Measurements from ENCODE around the gene HSF2. TPM values are rescaled to one million over a fixed set of nuclear protein-coding genes. Genes with fewer than 3 reads are reported as not detected.

HSF2 gene
- total RNA-seq, 1 donor from 2014 or later, result 18.7 TPM

DNA sequence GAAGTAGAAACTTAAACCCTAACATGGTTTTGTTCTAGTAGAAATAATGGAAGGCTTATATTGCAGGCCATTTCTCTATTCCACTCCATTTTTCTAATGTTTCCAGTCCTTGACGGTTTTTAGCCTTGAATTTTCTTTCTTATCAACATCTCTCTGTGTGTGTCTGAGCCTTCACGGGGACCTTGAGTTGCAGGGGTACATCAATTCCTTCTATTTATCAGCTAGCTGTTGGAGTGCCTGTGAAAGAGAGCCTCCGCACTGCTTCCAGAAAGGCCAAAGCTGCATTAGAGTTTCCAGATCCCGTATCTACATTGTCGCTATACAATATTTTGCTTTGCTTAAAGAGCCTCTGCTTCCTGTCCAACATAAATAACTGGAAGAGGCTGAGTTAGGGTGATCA lies 5.4 kb upstream of the HSF2 start:
- no peak for DNase-seq (ENCODE audit: low read depth in 2 of 2)

DNA sequence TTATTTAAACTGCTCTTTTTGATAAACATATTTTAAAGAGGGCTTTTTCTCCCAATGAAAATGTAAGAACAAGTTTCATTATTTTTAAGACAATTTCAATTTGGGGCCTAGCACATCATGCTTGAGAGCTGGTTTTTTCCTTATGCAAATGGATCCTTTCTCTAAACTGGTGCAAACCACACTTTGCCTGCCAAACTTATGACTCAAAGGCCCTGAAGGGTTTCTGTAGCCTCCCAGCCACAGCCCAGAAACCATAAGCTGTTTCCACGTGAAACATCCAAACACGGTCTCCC lies 451 bp upstream of the HSF2 start:
- no peak for DNase-seq (ENCODE audit: low read depth in 2 of 2)

DNA sequence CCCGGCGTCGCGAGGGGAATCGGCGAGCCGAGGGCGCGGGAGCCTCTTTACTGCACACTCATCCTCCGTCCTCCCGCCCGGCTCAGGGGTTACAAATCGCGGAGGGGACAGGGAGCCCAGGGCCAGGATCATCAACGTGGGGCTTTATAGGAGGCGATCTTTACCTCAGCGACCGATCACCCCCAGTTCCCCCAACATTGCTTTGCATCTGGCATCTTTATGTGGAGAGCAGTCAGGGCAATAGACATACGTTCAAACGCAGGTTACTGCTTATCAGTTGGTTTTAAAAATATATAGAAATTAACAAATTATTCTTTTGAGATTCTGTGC lies 634 bp downstream of the HSF2 start:
- no peak for DNase-seq (ENCODE audit: low read depth in 2 of 2)

DNA sequence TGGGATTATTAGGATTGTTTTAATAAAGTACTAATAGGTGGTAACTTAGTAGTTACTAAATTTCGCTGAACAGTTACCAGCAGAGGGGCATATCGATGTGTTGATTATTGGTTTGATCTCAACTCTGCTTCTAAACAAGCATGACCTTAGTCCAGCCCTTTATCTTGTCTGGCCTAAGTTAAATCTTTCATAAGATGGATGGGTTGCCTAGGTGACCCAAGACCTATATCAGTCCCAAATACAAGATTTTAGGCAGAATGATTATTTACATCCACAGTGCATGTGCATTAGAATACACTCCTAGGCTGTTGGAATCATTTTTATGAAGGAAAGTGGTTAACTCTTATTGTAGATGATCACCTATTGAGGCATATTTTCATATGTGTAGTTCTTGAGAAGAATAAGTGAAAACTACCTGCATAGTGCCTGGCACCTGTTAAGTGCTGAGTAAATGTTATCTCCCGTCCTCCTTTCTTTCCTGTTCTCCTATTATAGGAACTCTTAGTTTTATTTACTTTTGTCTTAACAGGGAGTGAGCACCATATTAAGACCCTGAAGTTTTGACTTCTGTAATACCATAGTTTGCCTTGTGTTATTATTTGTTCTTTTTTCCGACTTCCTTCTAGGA lies 1.1 kb downstream of the HSF2 start:
- DNase-seq (ENCODE audit: low read depth in 2 of 2), result no peak

DNA sequence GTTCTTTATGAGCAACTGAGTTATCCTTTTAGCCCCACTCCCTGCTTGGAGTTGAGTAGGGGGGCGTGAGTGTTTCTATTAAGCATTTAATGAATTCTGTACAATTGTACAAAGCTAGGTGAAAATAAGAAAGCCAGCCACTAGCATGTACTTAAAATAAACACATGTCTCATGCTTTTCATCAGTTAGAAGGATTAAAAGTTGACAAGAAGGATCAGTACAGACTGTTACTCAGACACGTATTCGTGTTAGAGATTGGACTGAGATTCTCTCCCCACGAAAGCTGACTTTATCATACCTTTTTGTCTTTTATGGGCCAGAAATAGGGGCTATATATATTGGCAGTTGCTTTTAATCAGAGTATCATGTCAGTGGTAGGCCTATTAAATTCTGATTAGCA lies 1.7 kb downstream of the HSF2 start:
- no peak for DNase-seq (ENCODE audit: low read depth in 2 of 2)

DNA sequence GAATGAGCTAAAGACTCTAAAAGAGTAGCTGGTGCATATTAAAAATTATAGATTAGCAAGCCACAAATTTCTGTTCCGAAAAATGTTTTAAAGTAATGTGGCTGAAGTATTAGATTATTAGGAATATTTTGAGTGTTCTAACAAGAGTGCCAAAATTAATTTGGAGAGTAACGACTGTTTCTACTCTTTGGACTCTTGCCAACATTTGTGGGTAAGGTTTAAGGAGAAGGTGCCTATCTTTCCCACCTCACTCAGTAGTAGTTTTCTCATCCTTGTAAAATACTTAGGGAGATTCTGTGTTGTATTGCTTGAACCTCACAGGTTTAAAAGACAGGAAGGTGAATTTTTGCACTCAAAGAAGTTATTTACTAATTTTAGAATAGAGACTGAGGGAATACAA lies 5.0 kb downstream of the HSF2 start:
- DNase-seq (ENCODE audit: low read depth in 2 of 2), result no peak

DNA sequence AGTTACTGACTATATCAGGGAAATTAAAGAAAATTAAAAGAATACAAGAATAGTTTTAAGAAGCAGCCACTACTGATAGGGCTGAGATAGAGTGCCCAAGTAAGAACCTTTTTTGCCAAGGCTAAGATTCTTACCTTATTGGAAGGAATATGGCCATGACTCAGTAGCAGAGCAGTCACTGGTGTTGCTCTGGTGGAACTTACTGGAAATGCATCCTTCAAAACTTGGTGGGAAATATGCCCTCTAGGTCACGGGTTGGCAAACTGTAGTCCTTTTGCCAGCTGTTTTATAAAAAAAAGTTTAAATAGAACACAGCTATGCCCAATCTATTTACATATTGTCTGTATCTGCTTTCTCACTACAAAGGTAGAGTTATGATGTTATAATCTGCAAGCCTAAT lies 6.0 kb downstream of the HSF2 start:
- DNase-seq (ENCODE audit: low read depth in 2 of 2), result no peak

DNA sequence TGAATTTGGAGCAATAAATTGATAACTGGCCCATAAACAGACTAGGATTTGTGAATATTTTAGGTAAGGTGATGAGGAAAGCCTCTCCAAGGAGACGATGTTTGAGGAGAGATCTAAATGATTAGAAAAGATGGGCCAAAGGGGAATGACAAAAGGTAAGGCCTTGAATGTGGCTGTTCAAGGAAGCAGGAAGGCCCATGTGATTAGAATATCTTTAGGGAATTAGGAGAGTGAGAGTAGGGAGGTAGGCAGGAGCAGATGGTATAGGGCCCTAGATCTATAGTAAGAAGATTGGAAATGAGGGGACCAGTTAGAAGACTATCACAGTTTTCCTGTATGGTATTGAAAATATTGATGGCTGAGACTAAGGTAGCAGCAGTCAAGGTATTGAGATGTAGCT lies 6.7 kb downstream of the HSF2 start:
- no peak for DNase-seq (ENCODE audit: low read depth in 2 of 2)

DNA sequence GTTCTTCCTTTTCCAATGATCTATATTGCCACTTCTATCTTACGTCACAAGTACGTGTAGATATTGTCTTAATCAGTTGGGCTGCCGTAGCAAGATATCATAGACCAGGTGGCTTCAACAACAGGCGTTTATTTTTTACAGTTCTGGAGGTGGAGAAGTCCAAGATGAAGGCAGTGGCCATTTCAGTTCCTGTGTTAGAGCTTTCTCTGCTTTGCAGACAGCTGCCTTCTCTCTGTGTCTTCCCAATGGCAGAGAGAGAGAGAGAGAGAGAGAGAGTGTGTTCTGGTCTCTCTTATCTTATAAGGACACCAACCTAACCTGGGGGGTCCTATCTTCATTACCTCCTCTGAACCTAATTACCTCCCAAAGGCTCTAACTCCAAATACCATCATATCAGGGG lies 8.3 kb downstream of the HSF2 start:
- DNase-seq (ENCODE audit: low read depth in 2 of 2), result no peak

DNA sequence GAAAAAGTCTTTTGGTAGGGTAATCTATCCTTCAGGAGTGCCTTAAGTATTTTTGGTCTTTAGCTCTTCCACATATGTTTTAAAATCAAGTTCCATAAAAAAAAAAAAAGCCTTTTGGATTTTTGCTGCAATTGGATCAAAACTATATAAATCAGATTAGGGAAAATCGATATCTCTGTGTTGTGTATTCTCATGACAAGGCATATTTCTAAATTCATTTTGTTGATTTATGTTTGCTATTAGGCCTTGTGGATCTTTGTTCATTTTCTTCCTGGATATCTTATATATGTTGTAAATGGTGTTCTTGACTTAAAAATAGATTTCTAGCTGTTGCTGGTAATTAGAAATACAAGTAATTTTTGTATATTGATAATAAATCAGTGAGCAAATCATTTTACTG lies 8.8 kb downstream of the HSF2 start:
- no peak for DNase-seq (ENCODE audit: low read depth in 2 of 2)

DNA sequence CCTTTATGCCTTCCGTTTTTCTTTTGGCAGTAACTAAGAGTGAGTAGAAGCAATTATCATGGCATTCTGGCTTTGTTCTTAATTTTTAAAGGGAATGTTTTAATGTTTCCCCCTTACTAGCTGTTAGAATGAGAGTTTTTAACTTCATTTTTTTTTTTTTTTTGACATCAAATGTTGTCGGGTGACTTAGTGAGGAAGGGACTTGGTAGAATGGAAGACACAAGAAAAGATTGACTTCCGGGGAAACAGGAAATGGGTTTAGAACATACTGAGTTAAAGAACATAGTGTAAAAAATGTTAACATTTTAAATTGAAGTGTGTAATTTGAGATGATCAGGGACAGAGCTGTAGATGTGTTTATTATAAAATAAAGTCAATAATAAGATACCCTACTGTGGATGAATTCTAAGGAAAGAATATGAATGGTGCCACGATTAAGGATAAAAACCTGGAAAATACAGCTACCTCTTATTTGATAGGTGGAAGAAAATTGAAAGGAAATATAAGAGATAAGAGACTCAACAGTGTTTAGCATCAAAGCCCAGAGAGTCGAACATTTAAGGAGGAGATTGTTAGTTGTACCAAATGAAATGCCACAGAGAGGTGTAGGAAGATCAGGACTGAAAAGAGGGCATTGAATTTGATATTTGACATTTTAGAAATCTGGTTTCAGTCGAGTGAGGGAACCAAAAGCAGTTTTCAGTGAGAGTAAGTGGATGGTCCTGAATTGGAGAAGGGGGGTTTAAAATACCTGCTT lies 9.4 kb downstream of the HSF2 start:
- no peak for DNase-seq (ENCODE audit: low read depth in 2 of 2)

DNA sequence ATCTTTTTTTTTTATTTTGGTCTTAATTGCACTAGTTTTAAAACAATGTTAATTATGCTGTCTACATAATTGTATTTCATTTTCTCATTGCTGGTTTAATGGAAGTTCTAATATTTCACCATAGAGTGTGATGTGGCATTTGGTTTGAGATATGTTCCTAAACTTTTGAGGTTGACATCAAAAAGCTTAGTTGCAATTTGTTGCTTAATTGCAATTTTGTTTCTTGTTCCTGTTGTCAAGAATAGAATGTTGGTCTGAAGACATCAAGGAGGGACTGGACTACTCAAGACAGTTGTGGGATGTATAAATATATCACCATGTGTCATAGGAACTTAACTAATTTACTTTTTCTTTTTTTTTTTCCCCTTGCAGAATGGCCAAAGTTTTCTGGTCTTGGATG lies 12.5 kb downstream of the HSF2 start:
- DNase-seq (ENCODE audit: low read depth in 2 of 2), result no peak

DNA sequence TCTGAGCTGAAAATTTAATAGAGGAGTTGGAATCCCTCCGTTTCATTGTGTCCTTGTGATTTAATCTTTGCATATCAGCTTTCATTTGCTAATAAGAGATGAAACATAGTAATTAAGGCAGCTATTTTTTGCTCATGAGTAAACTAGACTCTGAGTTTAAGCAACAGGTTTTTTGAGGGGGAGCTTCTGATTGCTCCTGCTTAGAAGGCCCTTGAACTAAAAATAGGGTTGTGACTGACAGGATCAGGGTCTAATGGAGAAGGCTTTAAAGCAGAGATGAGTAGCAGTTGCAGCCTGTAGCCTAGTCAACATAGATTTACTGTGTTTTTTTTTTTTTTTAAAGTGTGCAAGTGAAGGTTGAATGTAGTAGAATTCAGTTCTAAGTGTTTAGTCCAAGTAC lies 17.4 kb downstream of the HSF2 start:
- DNase-seq (ENCODE audit: low read depth in 2 of 2), result no peak

DNA sequence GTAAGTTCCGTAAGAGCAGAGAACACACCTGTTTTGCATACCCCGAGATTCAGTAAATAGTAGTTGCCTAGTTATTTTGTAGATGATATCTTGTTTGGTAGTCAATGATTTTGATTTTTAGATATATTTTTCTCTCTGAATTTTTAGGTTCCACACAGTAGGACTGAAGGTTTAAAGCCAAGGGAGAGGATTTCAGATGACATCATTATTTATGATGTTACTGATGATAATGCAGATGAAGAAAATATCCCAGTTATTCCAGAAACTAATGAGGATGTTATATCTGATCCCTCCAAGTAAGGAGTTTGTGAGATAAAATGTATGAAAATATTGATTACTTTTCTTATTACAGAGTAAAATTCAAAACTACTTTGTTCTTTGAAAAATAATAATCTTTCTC lies 22.6 kb downstream of the HSF2 start:
- DNase-seq (ENCODE audit: low read depth in 2 of 2), result no peak

DNA sequence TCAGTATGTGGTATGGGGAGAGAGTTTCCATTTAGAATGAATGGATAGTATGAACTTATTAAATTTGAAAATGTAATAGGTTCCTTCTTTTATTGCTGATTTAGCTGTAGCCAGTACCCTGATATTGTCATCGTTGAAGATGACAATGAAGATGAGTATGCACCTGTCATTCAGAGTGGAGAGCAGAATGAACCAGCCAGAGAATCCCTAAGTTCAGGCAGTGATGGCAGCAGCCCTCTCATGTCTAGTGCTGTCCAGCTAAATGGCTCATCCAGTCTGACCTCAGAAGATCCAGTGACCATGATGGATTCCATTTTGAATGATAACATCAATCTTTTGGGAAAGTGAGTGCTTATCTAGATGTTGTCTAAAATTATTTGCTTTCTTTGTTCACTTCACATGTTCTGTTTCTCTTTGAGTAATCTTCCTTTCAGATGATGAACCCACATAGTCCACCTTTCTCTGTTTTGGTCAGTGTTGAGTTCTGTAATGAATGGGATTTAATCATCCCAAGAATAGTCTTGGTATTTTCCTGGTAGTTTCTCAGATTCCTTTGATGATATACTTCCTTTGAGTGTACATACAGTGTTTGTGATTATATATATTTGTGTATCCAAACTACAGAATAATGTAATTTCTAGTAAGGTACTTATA lies 23.3 kb downstream of the HSF2 start:
- DNase-seq (ENCODE audit: low read depth in 2 of 2), result no peak

DNA sequence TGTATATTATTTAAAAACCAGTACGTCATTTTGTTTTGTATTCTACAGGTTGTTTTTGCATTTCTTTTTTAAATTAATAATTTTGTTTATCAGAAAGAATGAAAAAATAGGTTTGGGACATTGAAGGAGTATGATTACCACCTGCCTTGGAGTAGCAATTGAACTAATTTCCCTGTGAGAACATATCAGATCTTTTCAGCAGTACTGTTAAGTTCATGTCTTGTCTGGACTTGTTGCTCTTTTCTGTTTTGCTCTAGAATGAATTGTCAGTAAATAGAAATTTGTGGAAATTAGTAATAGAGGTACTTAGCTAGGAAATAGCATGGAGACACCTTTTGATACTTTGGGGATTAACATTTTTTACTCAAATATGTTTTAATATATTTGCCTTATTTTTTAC lies 24.3 kb downstream of the HSF2 start:
- no peak for DNase-seq (ENCODE audit: low read depth in 2 of 2)

DNA sequence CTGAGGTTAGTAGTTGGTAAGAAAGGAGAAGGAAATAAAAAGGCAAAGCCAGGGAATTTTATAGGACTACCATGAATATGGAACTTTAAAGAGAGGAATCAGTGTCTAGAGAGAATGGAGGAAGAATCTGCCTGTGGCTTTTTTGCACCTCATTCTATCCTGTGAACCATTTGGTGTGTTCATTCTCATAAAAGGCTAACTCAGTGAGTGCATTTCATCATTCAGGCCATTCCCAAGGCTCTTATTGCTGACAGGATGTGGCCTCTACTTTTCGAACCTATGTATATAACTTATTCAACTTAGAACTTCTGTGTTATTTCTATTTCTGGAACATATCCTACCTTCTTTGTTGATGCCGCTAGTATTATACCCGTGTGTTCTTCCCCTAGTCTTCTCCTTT lies 27.1 kb downstream of the HSF2 start:
- no peak for DNase-seq (ENCODE audit: low read depth in 2 of 2)

DNA sequence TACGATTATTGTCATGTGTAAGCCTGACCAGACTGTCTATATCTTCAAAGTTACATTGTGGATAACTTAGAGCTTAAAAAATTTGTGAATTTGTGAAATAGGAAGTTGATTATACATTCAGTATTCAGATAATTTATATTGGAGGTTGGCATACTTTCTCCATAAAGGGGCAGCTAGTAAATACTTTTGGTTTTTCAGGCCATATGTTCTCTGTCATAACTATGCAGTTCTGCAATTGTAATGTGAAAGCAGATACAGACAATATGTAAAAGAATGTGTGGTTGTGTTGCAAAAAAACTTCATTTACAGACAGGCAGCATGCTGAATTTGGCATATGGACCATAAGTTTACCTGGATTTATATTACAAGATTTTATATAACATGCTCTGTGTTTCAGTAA lies 29.3 kb downstream of the HSF2 start:
- DNase-seq (ENCODE audit: low read depth in 2 of 2), result no peak

DNA sequence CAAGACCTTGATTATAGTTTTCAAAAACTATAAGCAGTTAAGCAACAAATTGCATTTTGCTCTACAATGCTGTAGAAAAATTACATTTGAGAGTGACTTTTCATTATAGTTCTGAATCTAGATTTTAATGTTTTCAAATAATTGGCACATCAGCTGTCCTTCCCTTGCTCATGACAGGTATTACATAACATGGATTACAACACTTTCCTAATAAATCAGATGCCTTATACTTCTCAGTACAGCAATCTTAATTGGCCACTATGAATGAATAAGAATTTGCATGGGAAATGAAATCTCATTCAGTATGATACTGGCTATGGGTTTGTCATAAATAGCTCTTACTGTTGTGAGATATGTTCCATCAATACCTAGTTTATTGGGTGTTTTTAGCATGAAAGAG lies 29.9 kb downstream of the HSF2 start:
- no peak for DNase-seq (ENCODE audit: low read depth in 2 of 2)

DNA sequence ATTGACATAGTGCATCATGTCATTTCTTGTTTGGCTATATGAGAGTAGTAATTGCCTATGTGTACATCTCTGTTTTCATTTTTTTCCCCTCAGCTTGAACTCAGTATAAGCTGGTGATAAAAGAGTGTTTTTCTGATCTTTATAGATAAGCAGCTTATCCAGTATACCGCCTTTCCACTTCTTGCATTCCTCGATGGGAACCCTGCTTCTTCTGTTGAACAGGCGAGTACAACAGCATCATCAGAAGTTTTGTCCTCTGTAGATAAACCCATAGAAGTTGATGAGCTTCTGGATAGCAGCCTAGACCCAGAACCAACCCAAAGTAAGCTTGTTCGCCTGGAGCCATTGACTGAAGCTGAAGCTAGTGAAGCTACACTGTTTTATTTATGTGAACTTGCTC lies 32.3 kb downstream of the HSF2 start:
- DNase-seq (ENCODE audit: low read depth in 2 of 2), result no peak

DNA sequence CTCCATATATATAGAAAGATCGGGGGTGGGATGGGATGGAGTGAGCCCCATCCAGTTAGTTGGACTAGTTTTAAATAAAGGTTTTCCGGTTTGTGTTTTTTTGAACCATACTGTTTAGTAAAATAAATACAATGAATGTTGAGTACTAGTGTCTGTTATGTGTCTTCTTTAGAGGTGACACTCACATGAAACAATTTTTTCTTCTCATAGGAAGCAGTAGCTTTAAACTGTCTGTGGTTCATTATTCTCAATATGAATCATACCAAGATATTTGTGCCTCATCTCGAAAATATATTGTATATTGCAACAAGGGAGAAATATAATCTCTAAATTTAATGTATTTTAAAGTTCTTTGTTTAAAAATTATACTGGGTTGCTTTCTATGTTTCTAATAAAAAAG lies 33.4 kb downstream of the HSF2 start:
- no peak for DNase-seq (ENCODE audit: low read depth in 2 of 2)

DNA sequence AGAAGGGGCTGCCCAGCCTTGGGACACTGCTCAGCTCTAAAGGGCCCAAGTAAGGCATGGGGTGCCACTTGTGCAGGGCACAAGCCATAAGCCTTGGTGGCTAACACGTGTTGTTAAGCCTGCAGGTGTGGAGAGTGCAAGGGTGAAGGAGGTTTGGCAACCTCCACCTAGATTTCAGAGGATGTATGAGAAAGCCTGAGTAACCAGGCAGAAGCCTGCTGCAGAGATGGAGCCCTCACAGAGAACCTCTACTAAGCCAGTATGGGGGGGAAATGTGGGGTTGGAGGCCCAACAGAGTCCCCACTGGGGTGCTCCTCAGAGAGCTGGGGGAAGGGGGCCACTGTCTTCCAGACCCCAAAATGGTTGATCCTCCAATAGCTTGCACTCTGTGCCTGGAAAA lies 39.5 kb downstream of the HSF2 start:
- DNase-seq (ENCODE audit: low read depth in 2 of 2), result no peak

DNA sequence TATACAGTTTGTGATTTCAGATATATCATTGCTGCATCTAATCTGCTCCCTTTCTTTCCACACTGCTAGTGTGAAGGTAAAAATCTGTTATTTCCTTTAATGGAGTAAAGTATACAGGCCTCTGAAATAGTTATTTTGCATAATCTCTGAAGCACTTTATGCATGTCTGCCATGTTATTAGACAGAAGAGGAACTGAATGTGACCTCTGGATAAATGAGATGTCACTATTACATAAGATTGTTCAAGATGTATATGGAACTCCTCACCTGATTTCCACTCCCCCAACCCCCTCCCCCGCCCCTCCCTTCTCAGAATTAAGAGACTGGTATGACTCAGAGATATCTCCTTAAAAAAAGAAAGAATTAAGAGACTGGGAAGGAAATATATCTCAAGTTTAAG lies 45.8 kb downstream of the HSF2 start:
- DNase-seq (ENCODE audit: low read depth in 2 of 2), result no peak

DNA sequence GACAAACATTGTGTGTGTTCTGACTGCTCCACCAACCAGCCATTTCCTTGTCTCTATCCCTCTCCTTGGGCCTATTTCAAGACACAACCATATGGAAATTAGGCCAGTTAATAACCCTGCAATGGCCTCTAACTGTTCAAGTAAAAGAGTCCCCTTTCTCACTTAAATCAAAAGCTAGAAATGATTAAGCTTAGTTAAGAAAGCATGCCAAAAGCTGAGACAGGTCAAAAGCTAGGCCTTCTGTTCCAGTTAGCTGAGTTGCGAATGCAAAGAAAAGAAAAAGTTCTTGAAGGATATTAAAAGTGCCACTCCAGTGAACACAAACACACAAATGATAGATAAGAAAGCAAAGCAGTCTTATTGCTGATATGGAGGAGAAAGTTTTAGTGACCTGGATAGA lies 49.6 kb downstream of the HSF2 start:
- no peak for DNase-seq (ENCODE audit: low read depth in 2 of 2)

Data from dermis microvascular lymphatic vessel endothelial cell (primary cell).